SH-SY5Y (cell line): Measurements from ENCODE around the gene STAMBP.

Source experiments
- GATA2 ChIP-seq: IDR thresholded peaks from 2 replicates; pipeline ENCODE4 v1.6.1; 2011; ENCODE audit warnings: mild to moderate bottlenecking, low read depth, low read length
- GATA3 ChIP-seq: IDR thresholded peaks from 2 replicates; pipeline ENCODE4 v1.6.1; 2011; ENCODE audit warnings: low read depth, mild to moderate bottlenecking, low read length, moderate library complexity

DNA sequence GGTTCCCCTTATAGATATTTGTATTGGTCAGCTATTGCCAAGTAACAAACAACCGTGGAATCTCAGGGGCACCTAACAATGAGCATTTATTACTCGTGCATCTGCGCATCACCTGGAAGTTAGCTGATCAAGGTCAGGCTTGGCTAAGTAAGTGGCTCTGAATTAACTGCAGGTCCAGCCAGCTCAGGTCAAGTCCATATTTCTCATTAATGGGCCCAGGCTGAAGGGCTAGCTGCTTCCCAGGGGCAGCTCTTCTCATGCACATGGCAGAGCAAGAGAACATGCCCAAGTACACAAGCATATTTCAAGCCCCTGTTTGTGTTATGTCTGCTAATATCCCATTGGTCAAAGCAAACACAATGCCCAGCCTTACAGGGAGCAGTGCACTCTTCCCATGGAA is 90.1 kb downstream of the STAMBP start:
- TF ChIP-seq GATA3 (no peak), GATA2 (no peak)
